ENCODE data around the gene MRPL54.

The MRPL54 gene

GRCh38 chr19:3782330-3782729, 19.8 kb downstream of the MRPL54 start:
- no peaks in the 10 kb centered on the region for H3K36me3 ChIP-seq (replicated peaks)
- TF ChIP-seq, protein P1, sequence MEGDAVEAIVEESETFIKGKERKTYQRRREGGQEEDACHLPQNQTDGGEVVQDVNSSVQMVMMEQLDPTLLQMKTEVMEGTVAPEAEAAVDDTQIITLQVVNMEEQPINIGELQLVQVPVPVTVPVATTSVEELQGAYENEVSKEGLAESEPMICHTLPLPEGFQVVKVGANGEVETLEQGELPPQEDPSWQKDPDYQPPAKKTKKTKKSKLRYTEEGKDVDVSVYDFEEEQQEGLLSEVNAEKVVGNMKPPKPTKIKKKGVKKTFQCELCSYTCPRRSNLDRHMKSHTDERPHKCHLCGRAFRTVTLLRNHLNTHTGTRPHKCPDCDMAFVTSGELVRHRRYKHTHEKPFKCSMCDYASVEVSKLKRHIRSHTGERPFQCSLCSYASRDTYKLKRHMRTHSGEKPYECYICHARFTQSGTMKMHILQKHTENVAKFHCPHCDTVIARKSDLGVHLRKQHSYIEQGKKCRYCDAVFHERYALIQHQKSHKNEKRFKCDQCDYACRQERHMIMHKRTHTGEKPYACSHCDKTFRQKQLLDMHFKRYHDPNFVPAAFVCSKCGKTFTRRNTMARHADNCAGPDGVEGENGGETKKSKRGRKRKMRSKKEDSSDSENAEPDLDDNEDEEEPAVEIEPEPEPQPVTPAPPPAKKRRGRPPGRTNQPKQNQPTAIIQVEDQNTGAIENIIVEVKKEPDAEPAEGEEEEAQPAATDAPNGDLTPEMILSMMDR (IDR thresholded peaks at IDR 0.05; ENCODE audit: low read depth, low read length, missing control alignments): no peak
- in situ Hi-C loops (cut with HindIII; ENCODE audit: low pct_ligation_motif_present, low sequenced_read_pairs): no loop called here
- peaks cover 15% of the 10 kb centered on the region for H3K27me3 ChIP-seq (replicated peaks)
- DNase-seq: no peak
- no peak overlapping the region for H3K4me3 ChIP-seq (ENCODE audit: low read depth, low read length)
- H3K27ac ChIP-seq: no peak overlapping the region

DNA sequence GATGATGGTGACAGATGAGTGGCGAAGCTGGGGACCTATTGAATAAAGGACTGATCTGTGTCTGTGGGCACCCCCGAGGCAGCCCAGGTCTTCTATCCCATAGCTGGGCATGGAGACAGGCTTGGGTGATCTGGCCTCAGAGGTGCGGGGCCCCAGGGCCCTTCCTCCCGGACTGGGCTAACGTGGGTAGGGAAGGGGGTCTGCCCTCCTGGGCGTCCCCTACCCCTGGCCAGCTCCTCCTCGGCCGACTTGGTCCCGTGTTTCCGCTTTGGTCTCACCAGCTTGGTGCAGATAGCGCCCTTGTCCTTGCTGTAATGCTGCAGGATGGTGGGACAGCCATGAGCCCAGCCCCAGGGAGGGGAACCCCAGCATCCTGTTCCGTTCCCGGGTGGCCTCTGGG, 20.4 kb downstream of the MRPL54 start:
- no peak for DNase-seq
- no peaks in the 10 kb centered on the region for H3K36me3 ChIP-seq (replicated peaks)
- in situ Hi-C loops (cut with HindIII; ENCODE audit: low pct_ligation_motif_present, low sequenced_read_pairs): no loop called here
- TF ChIP-seq, protein P1 (IDR thresholded peaks at IDR 0.05; ENCODE audit: low read depth, low read length, missing control alignments): no peak
- H3K27ac ChIP-seq: no peak overlapping the region
- H3K27me3 ChIP-seq (replicated peaks): peaks cover 15% of the 10 kb centered on the region
- no peak overlapping the region for H3K4me3 ChIP-seq (ENCODE audit: low read depth, low read length)

DNA sequence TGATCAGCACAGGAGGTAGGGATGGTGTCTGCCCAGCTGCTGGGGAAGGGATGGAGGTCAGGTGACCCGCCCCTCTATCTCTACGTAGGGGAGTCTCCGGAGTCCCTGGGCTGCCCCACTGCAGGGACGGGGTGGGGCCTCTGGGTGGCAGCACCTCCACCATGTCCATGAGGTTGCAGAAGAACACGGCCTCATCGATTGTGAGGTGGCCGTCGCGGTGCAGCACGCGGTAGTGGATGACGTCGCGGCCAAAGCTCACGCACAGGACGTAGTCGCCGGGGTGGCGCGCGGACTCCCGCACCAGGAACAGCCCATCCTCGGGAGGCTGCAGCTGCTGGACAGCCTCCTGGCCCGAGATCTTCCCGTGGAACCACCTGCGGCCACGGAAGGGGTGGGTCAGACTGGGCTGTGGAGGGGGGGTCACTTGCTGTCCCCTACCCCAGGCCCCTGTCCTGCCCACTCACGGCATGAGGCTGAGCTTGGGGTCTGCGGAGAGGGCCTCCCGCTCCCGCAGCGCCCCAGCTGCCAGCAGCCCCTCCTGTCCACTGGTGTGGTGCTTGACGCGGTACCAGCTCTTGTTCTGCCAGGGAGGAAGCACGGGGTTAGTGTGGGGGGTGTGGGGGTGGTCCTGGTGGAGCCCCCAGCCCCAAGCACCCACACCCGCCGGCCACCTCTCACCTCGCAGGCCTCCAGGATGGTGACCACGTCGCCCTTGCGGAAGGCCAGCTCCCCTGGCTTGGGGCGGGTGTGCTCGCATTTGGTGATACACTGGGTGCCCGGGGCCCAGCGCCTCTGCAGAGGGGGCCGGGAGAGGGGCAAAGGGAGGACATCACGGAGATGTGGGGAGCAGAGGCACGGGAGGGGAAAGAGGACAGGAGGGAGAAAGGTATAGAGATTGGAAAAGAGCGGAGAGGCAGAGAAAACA, 21.4 kb downstream of the MRPL54 start:
- in situ Hi-C loops (cut with HindIII; ENCODE audit: low pct_ligation_motif_present, low sequenced_read_pairs): no loop called here
- no peak for DNase-seq

DNA sequence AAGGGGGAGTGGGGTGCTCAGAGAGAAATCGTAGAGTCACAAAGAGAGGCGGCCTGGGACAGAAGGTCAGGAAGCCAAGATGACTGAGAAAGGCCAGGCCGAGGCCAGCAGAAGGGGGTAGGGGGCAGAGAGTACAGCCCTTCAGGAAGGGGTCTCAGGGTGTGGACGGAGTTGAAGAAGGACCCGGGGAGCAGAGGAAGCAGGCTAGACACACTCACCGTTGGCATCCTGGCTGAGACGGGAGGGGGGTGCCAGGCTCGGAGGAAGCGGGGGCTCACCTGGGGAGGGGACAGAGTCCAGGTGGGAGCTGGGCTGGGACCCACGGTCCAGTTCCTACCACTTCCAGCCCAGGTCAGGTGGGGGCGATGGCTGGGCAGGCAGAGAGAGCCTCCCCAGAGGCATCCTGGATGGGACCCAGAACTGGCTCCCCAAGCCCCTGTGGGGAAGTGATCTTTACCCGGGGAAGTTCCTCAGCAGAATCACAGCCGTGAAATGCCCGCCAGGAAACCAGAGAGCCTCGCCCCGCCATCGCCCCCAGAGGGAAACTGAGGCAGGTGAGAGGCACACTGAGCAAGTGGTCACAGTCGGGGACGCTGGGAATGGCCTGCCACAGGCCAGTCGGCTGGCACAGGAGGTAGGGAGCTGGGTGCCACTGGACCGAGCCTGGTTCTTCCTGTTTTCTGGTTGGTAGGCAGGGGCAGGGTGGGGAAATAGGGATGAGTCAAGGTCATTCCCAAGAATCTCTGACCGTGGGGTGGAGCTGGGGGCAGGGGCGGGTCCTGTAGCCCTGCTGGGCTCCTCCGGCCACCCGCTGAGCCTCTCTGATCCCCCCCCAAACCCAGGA, 22.3 kb downstream of the MRPL54 start:
- Histone ChIP-seq H3K4me3 (ENCODE audit: low read depth, low read length) (no peak overlapping the region), H3K27ac (no peak overlapping the region), H3K36me3 (replicated peaks) (no peaks in the 10 kb centered on the region), H3K27me3 (replicated peaks) (peaks cover 15% of the 10 kb centered on the region)
- DNase-seq: no peak
- in situ Hi-C loops (cut with HindIII; ENCODE audit: low pct_ligation_motif_present, low sequenced_read_pairs): no loop called here
- TF ChIP-seq, protein P1 (IDR thresholded peaks at IDR 0.05; ENCODE audit: low read depth, low read length, missing control alignments): no peak

More for the DNA sequence above, 21.4 kb downstream of the MRPL54 start:
- Histone ChIP-seq H3K4me3 (ENCODE audit: low read depth, low read length) (no peak overlapping the region), H3K27me3 (replicated peaks) (peaks cover 15% of the 10 kb centered on the region), H3K36me3 (replicated peaks) (no peaks in the 10 kb centered on the region), H3K27ac (no peak overlapping the region)
- TF ChIP-seq, protein P1 (IDR thresholded peaks at IDR 0.05; ENCODE audit: low read depth, low read length, missing control alignments): peak; percentile 39

- no peak for DNase-seq
- Histone ChIP-seq H3K36me3 (replicated peaks) (no peaks in the 10 kb centered on the region), H3K27me3 (replicated peaks) (peaks cover 15% of the 10 kb centered on the region), H3K27ac (no peak overlapping the region), H3K4me3 (ENCODE audit: low read depth, low read length) (no peak overlapping the region)
- TF ChIP-seq, protein P1 (IDR thresholded peaks at IDR 0.05; ENCODE audit: low read depth, low read length, missing control alignments): no peak
- in situ Hi-C loops (cut with HindIII; ENCODE audit: low pct_ligation_motif_present, low sequenced_read_pairs): no loop called here
These were observed 23.0 kb downstream of the MRPL54 start for GRCh38 chr19:3785451-3785937.

Data from brain microvascular endothelial cell (primary cell).